ENCODE results near the gene DUS1L.

DUS1L gene

DNA sequence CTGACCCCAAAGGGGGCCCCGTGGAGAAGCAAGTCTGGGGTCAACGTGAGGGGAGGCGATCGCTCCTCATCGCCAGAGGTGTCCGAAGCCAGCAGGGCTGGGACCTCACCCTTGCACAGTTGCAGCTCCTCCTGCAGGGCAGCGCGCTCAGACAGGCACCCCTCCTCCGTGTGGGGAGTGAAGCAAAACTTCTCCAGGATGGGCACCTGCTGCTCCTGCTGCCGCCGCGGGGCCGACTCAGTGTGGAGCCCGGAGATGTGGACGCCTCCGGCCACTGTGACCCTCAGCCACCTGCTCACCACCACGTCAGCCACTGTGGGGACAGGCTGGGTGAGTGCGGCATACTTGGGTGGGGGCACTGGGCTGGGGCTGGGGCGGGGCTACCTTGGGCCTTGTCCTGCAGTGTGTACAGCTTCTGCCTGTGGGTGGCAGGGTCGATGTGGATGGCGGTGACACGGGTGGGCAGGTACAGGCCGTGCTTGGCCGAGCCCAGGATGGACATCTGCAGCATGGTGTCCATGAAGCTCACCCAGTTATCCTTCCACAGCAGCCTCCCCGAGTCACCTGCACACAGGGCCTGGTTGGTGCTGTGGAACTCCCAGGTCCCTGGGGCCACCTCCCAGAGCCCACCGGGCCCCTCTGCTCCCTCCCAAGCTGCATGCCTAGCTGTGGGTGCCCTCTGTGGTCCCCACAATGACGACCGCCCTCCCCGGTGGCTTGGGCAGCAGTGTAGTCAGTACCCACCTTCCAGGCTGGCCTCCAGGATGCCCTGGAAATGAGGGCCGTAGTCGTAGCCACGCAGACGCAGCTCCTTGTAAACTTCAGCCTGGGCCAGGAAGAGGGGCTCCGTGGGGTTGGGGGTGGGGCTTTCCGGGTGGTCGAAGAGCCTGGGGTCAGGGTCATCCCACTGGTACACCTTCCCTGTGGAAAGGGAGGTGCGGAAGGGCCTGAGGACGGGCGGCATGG lies 21.6 kb upstream of the DUS1L start:
- H4K20me1 ChIP-seq (ENCODE audit: insufficient read depth, low read length, poor library complexity, severe bottlenecking), result peaks cover 44% of the 10 kb centered on the region

DNA sequence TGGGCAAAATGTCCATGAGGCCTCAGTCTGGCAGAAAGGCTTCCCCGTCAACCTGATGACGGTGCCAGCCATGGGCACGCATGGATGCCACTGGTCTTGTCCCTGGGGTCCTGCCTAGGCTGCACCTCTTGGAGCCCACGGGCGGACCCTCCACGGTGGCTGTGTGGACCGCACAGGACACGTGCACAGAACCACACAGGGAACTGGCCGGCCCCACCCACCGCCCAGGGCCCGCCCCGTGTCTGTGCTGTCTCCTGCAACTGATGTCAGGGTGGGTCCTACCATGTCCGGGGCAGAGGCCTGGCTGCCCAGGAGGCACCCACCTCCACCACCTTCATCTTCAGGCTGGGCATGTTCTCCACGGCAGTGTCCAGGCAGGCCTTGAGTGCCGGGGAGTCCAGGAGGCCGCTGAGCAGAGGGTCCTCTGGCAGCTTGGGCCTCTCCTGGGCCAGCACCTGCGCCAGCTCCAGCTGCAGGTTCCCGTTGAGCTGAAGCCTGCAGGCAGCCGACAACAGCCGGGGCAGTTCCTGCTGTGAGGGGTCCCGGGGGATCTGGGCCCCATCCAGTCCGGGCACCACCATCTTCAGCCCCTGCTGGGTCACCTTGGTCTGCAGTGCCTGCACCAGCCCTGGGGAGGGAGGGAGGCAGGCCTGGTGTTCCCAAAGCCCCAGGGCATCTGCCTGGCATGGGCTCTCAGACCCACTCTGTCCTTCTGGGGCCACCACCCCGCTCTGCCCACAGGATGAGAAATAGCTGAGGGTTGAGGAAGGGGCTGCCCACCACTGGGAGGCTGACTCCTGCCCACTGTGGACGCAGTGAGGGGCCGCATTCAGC lies 20.5 kb upstream of the DUS1L start:
- Histone ChIP-seq H3K9ac (ENCODE audit: low read depth, low read length, poor library complexity, severe bottlenecking) (no peak overlapping the region), H3K79me2 (ENCODE audit: insufficient read depth, low read length) (peaks cover 15% of the 10 kb centered on the region; the same call in 1 of the 2 replicates), H3K9me2 (replicated peaks; ENCODE audit: low read depth, low read length) (no peaks in the 10 kb centered on the region), H3K4me3 (ENCODE audit: low read length, poor library complexity, severe bottlenecking) (no peak overlapping the region), H2AFZ (ENCODE audit: low read length) (no peak overlapping the region), H3K36me3 (ENCODE audit: insufficient read depth, low read length) (peaks cover 97% of the 10 kb centered on the region; the same call in 1 of the 2 replicates), H3K9me3 (ENCODE audit: insufficient read depth, low read depth, low read length) (no peaks in the 10 kb centered on the region), H3F3A (ENCODE audit: low read depth) (no peaks in the 10 kb centered on the region), H3K27me3 (ENCODE audit: insufficient read depth, low read length, poor library complexity, severe bottlenecking) (no peaks in the 10 kb centered on the region), H3K4me2 (ENCODE audit: low read depth, low read length, poor library complexity, severe bottlenecking) (no peak overlapping the region), H4K20me1 (ENCODE audit: insufficient read depth, low read length, poor library complexity, severe bottlenecking) (peaks cover 36% of the 10 kb centered on the region), H3K4me1 (ENCODE audit: insufficient read depth, low read length, poor library complexity, severe bottlenecking) (no peaks in the 10 kb centered on the region)
- no peak for TF ChIP-seq EZH2phosphoT487 (IDR thresholded peaks at IDR 0.05; ENCODE audit: borderline replicate concordance)
- TF ChIP-seq, protein P1, sequence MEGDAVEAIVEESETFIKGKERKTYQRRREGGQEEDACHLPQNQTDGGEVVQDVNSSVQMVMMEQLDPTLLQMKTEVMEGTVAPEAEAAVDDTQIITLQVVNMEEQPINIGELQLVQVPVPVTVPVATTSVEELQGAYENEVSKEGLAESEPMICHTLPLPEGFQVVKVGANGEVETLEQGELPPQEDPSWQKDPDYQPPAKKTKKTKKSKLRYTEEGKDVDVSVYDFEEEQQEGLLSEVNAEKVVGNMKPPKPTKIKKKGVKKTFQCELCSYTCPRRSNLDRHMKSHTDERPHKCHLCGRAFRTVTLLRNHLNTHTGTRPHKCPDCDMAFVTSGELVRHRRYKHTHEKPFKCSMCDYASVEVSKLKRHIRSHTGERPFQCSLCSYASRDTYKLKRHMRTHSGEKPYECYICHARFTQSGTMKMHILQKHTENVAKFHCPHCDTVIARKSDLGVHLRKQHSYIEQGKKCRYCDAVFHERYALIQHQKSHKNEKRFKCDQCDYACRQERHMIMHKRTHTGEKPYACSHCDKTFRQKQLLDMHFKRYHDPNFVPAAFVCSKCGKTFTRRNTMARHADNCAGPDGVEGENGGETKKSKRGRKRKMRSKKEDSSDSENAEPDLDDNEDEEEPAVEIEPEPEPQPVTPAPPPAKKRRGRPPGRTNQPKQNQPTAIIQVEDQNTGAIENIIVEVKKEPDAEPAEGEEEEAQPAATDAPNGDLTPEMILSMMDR (conservative IDR thresholded peaks at IDR 0.05; ENCODE audit: low read length), result no peak

More for the DNA sequence above, 21.6 kb upstream of the DUS1L start:
- Histone ChIP-seq H3K4me3 (ENCODE audit: low read length, poor library complexity, severe bottlenecking) (no peak overlapping the region), H3K79me2 (ENCODE audit: insufficient read depth, low read length) (peaks cover 26% of the 10 kb centered on the region; the same call in 1 of the 2 replicates), H3K4me1 (ENCODE audit: insufficient read depth, low read length, poor library complexity, severe bottlenecking) (no peaks in the 10 kb centered on the region), H3K27me3 (ENCODE audit: insufficient read depth, low read length, poor library complexity, severe bottlenecking) (no peaks in the 10 kb centered on the region), H3F3A (ENCODE audit: low read depth) (no peaks in the 10 kb centered on the region), H3K36me3 (ENCODE audit: insufficient read depth, low read length) (peaks cover 98% of the 10 kb centered on the region; the same call in 1 of the 2 replicates), H3K9me2 (replicated peaks; ENCODE audit: low read depth, low read length) (no peaks in the 10 kb centered on the region), H3K4me2 (ENCODE audit: low read depth, low read length, poor library complexity, severe bottlenecking) (no peak overlapping the region), H3K9ac (ENCODE audit: low read depth, low read length, poor library complexity, severe bottlenecking) (no peak overlapping the region), H3K9me3 (ENCODE audit: insufficient read depth, low read depth, low read length) (no peaks in the 10 kb centered on the region), H2AFZ (ENCODE audit: low read length) (no peak overlapping the region)
- TF ChIP-seq, protein P1 (conservative IDR thresholded peaks at IDR 0.05; ENCODE audit: low read length), result no peak
- TF ChIP-seq EZH2phosphoT487 (IDR thresholded peaks at IDR 0.05; ENCODE audit: borderline replicate concordance), result no peak

DNA sequence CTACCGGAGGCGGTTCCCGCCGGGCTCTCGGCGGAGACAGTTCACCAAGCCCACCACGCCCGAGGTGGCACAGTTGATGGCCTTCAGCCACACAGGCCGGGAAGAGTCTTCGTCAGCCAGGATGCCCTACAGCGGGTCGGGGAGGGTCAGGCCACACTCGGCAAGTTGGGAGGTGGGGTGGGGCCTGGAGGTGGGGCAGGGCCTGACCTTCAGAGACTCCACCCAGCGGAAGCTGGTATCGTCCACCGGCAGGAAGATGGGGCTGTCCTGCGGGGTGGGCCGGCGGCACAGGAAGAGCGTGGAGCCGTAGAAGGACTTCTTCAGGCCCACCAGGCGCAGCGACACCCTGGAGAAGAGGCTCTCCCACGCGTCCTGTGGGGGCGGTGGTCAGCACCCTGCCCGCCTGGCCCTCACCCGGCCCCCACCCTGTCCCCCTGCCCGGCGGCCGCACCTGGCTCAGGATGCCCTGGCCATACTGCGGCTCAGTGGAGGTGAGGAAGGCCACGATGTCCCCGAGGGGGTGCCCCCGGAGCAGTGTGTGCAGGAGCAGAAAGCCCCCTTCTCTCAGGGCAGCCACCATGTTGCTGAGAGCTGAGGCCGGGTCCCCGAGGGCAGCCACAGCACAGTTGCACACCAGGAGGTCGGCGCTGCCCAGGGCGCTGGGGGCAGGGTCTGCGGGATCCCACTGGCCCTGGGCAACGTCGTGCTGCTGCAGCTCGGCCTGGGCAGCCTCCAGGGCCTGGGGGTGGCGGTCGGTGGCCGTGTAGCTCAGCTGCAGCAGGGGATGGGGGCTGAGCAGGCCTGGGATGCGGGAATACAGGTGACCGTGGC lies 19.6 kb upstream of the DUS1L start:
- H3K9me2 ChIP-seq (replicated peaks; ENCODE audit: low read depth, low read length), result no peaks in the 10 kb centered on the region

More for the DNA sequence above, 19.6 kb upstream of the DUS1L start:
- Histone ChIP-seq H3K4me3 (ENCODE audit: low read length, poor library complexity, severe bottlenecking) (no peak overlapping the region), H4K20me1 (ENCODE audit: insufficient read depth, low read length, poor library complexity, severe bottlenecking) (peaks cover 28% of the 10 kb centered on the region), H3F3A (ENCODE audit: low read depth) (no peaks in the 10 kb centered on the region), H3K79me2 (ENCODE audit: insufficient read depth, low read length) (peaks cover 12% of the 10 kb centered on the region; the same call in 1 of the 2 replicates), H3K9ac (ENCODE audit: low read depth, low read length, poor library complexity, severe bottlenecking) (no peak overlapping the region), H3K4me1 (ENCODE audit: insufficient read depth, low read length, poor library complexity, severe bottlenecking) (no peaks in the 10 kb centered on the region), H2AFZ (ENCODE audit: low read length) (no peak overlapping the region), H3K27me3 (ENCODE audit: insufficient read depth, low read length, poor library complexity, severe bottlenecking) (no peaks in the 10 kb centered on the region), H3K9me3 (ENCODE audit: insufficient read depth, low read depth, low read length) (no peaks in the 10 kb centered on the region), H3K4me2 (ENCODE audit: low read depth, low read length, poor library complexity, severe bottlenecking) (no peak overlapping the region), H3K36me3 (ENCODE audit: insufficient read depth, low read length) (peaks cover 97% of the 10 kb centered on the region; the same call in 1 of the 2 replicates)
- TF ChIP-seq, protein P1 (conservative IDR thresholded peaks at IDR 0.05; ENCODE audit: low read length), result no peak
- TF ChIP-seq EZH2phosphoT487 (IDR thresholded peaks at IDR 0.05; ENCODE audit: borderline replicate concordance), result no peak
